ENCODE measurements around the gene AKT2.

The AKT2 gene

GRCh38 chr19:40300668-40301067, 15.5 kb upstream of the AKT2 start:
- Histone ChIP-seq H3K27me3 (replicated peaks; ENCODE audit: control insufficient read depth, insufficient read depth, low read length) (no peaks in the 10 kb centered on the region), H3K36me3 (ENCODE audit: control insufficient read depth, insufficient read depth, low read length) (no peaks in the 10 kb centered on the region), H3K4me3 (replicated peaks; ENCODE audit: low read depth, low read length) (no peak overlapping the region)
- no peak for DNase-seq (ENCODE audit: extremely low read depth, insufficient read length)
- no peak for TF ChIP-seq CTCF (IDR thresholded peaks at IDR 0.05; ENCODE audit: insufficient read depth, low read length, poor library complexity, severe bottlenecking)

GRCh38 chr19:40298026-40298425, 12.9 kb upstream of the AKT2 start:
- H3K27me3 ChIP-seq (replicated peaks; ENCODE audit: control insufficient read depth, insufficient read depth, low read length): no peaks in the 10 kb centered on the region
- no peak overlapping the region for H3K4me3 ChIP-seq (replicated peaks; ENCODE audit: low read depth, low read length)
- no peaks in the 10 kb centered on the region for H3K36me3 ChIP-seq (ENCODE audit: control insufficient read depth, insufficient read depth, low read length)
- no peak for TF ChIP-seq CTCF (IDR thresholded peaks at IDR 0.05; ENCODE audit: insufficient read depth, low read length, poor library complexity, severe bottlenecking)
- DNase-seq (ENCODE audit: extremely low read depth, insufficient read length): no peak

GRCh38 chr19:40294560-40294959, 9.4 kb upstream of the AKT2 start:
- TF ChIP-seq CTCF (IDR thresholded peaks at IDR 0.05; ENCODE audit: insufficient read depth, low read length, poor library complexity, severe bottlenecking): no peak
- H3K27me3 ChIP-seq (replicated peaks; ENCODE audit: control insufficient read depth, insufficient read depth, low read length): no peaks in the 10 kb centered on the region
- H3K36me3 ChIP-seq (ENCODE audit: control insufficient read depth, insufficient read depth, low read length): no peaks in the 10 kb centered on the region
- no peak overlapping the region for H3K4me3 ChIP-seq (replicated peaks; ENCODE audit: low read depth, low read length)
- DNase-seq (ENCODE audit: extremely low read depth, insufficient read length): no peak

- DNase-seq (ENCODE audit: extremely low read depth, insufficient read length): no peak
- Histone ChIP-seq H3K4me3 (replicated peaks; ENCODE audit: low read depth, low read length) (no peak overlapping the region), H3K27me3 (replicated peaks; ENCODE audit: control insufficient read depth, insufficient read depth, low read length) (no peaks in the 10 kb centered on the region), H3K36me3 (ENCODE audit: control insufficient read depth, insufficient read depth, low read length) (peaks cover 1% of the 10 kb centered on the region)
- TF ChIP-seq CTCF (IDR thresholded peaks at IDR 0.05; ENCODE audit: insufficient read depth, low read length, poor library complexity, severe bottlenecking): no peak
Observed at GRCh38 chr19:40286971-40287421, 1.9 kb upstream of the AKT2 start.

GRCh38 chr19:40286235-40286970, 1.3 kb upstream of the AKT2 start:
- Histone ChIP-seq H3K36me3 (ENCODE audit: control insufficient read depth, insufficient read depth, low read length) (peaks cover 1% of the 10 kb centered on the region), H3K4me3 (replicated peaks; ENCODE audit: low read depth, low read length) (no peak overlapping the region), H3K27me3 (replicated peaks; ENCODE audit: control insufficient read depth, insufficient read depth, low read length) (no peaks in the 10 kb centered on the region)
- no peak for TF ChIP-seq CTCF (IDR thresholded peaks at IDR 0.05; ENCODE audit: insufficient read depth, low read length, poor library complexity, severe bottlenecking)
- DNase-seq (ENCODE audit: extremely low read depth, insufficient read length): no peak

Data from GM06990 (cell line).